ENCODE measurements around the gene HCLS1. TPM values are rescaled to one million over a fixed set of nuclear protein-coding genes. Genes with fewer than 3 reads are reported as not detected.
A peak's percentile ranks its signal among the peaks of the same experiment; 100 is the strongest.

HCLS1 gene
- total and polyA plus RNA-seq, 9 of the 15 experiments (the other 6 are each of a cell fraction or from before 2014, with no cell fraction given): 4.8 to 34.1 (median 22.0) TPM

GRCh38 chr3:121651684-121652083 is 9.0 kb downstream of the HCLS1 start:
- Histone ChIP-seq H3K4me3 (no peak overlapping the region), H3K4me1 (replicated peaks in 1 of 2; ENCODE audit: control insufficient read depth in 2 of 2, insufficient read depth in 2 of 2, low read length in 2 of 2) (no peaks in the 10 kb centered on the region), H3K9ac (ENCODE audit: insufficient read depth in 1 of 2, low read depth in 2 of 2, low read length in 2 of 2) (no peak overlapping the region), H3K36me3 (ENCODE audit: control insufficient read depth, insufficient read depth, low read length) (no peaks in the 10 kb centered on the region), H3K9me3 (replicated peaks; ENCODE audit: control insufficient read depth, insufficient read depth, low read depth, low read length) (no peaks in the 10 kb centered on the region), H4K20me1 (replicated peaks; ENCODE audit: control insufficient read depth, insufficient read depth, low read length) (no peaks in the 10 kb centered on the region), H3K27me3 (ENCODE audit: control insufficient read depth in 2 of 2, insufficient read depth in 2 of 2, low read length in 2 of 2) (no peaks in the 10 kb centered on the region), H3K4me2 (ENCODE audit: insufficient read depth, low read length) (no peak overlapping the region), H3K79me2 (ENCODE audit: control insufficient read depth, insufficient read depth, low read length) (no peaks in the 10 kb centered on the region), H3K9me1 (ENCODE audit: control insufficient read depth, insufficient read depth, low read length) (no peaks in the 10 kb centered on the region), H3K27ac (ENCODE audit: extremely low read depth, low read depth, low read length) (no peak overlapping the region), H2AFZ (ENCODE audit: low read depth, low read length) (no peak overlapping the region)
- BruUV-seq (replicated peaks): no TSS peak
- no peak for ATAC-seq
- ChIA-PET CTCF (ENCODE audit: low intra/inter-chr PET ratio) (no interaction called here), POLR2A (no interaction called here)
- intact Hi-C loops (cut with micrococcal nuclease) (no loop called here), in situ Hi-C loops (cut with MboI) (no loop called here)
- no peak for FAIRE-seq
- peak in 1 of 4 experiments; percentile 22 for DNase-seq (ENCODE audit: extremely low read depth in 1 of 4, low spot score in 3 of 4)
- TF ChIP-seq ZNF644 (tag; IDR thresholded peaks at IDR 0.05; ENCODE audit: low read depth) (no peak), MAFG (tag; conservative IDR thresholded peaks at IDR 0.05) (peak; percentile 95), ZNF586 (CRISPR knock-in tag; conservative IDR thresholded peaks at IDR 0.05) (no peak), MAZ (CRISPR knock-in tag; conservative IDR thresholded peaks at IDR 0.05 in 1 of 2, IDR thresholded peaks at IDR 0.05 in 1 of 2) (no peak), KDM2B (CRISPR knock-in tag; IDR thresholded peaks at IDR 0.05) (no peak), ZSCAN32 (CRISPR knock-in tag; IDR thresholded peaks at IDR 0.05) (no peak), ZBTB8A (IDR thresholded peaks at IDR 0.05; ENCODE audit: partially characterized antibody) (no peak), ZFX (CRISPR knock-in tag; IDR thresholded peaks at IDR 0.05) (no peak), HMG20B (CRISPR knock-in tag; IDR thresholded peaks at IDR 0.05) (no peak), CTCFL (IDR thresholded peaks at IDR 0.05; ENCODE audit: borderline replicate concordance, insufficient read depth, low read depth, low read length, poor library complexity, severe bottlenecking) (no peak), TCF3 (CRISPR knock-in tag; IDR thresholded peaks at IDR 0.05) (no peak), PATZ1 (CRISPR knock-in tag; IDR thresholded peaks at IDR 0.05; ENCODE audit: borderline replicate concordance) (no peak), ARID1B (IDR thresholded peaks at IDR 0.05) (no peak), NFE2 (IDR thresholded peaks at IDR 0.05; ENCODE audit: low read depth) (peak; percentile 84), KDM5B (IDR thresholded peaks at IDR 0.05; ENCODE audit: insufficient replicate concordance, low read depth, low read length) (no peak), TCF7 (IDR thresholded peaks at IDR 0.05; ENCODE audit: borderline replicate concordance) (no peak), TARDBP (IDR thresholded peaks at IDR 0.05) (no peak), MTA2 (IDR thresholded peaks at IDR 0.05; ENCODE audit: low read depth) (no peak), STAT5A (IDR thresholded peaks at IDR 0.05; ENCODE audit: borderline replicate concordance, low read length) (no peak), THRAP3 (IDR thresholded peaks at IDR 0.05; ENCODE audit: borderline replicate concordance) (no peak), POLR2A (conservative IDR thresholded peaks at IDR 0.05) (no peak), SUPT5H (IDR thresholded peaks at IDR 0.05) (no peak)
